PC-9 (cell line): ENCODE results near the gene WSCD1.

Experiments used
- CTCF ChIP-seq: fragments of 200-600 bp; sonication (generic); conservative IDR thresholded peaks from 2 replicates; pipeline ENCODE4 v1.6.1; 2017; ENCODE audit warnings: mixed run types, antibody characterized with exemption, mild to moderate bottlenecking, moderate library complexity
- EZH2 ChIP-seq: fragments of 200-600 bp; sonication (generic); IDR thresholded peaks from 2 replicates; pipeline ENCODE4 v1.8.0; 2017; ENCODE audit warnings: antibody characterized with exemption, low read depth

GRCh38 chr17:6067060-6067459 is 3.1 kb upstream of the WSCD1 start:
- TF ChIP-seq CTCF (no peak), EZH2 (no peak)
